SK-N-SH treated with all-trans-retinoic acid at 6 μM for 48 hours (cell line): Measurements from ENCODE around the gene CHMP4A.

Source experiments
- ATAC-seq: fragments of 200-7000 bp; cut with Tn5 transposase; 3 replicates; pipeline ENCODE4 v1.9.1; 2020; ENCODE audit warnings: mild to moderate bottlenecking, moderate library complexity
- ARNTL ChIP-seq: fragments of 450-650 bp; formaldehyde crosslinking; IDR thresholded peaks from 2 replicates; pipeline ENCODE4 v1.5.0; 2020; ENCODE audit warnings: low read depth, mild to moderate bottlenecking, moderate library complexity, borderline replicate concordance
- BACH2 ChIP-seq: fragments of 250-450 bp; sonication (Bioruptor Pico); IDR thresholded peaks from 2 replicates; pipeline ENCODE4 v1.9.0; 2021; ENCODE audit warnings: mild to moderate bottlenecking, borderline replicate concordance
- CSDC2 ChIP-seq: fragments of 250-450 bp; sonication (Bioruptor Pico); IDR thresholded peaks from 2 replicates; pipeline ENCODE4 v1.5.0; 2020; ENCODE audit warnings: mild to moderate bottlenecking, moderate library complexity
- ESRRG ChIP-seq: fragments of 250-450 bp; sonication (Bioruptor Pico); IDR thresholded peaks from 2 replicates; pipeline ENCODE4 v1.6.1; 2021; ENCODE audit warnings: mild to moderate bottlenecking
- GLIS3 ChIP-seq: fragments of 250-450 bp; sonication (Bioruptor Pico); IDR thresholded peaks from 2 replicates; pipeline ENCODE4 v1.5.0; 2020; ENCODE audit warnings: mild to moderate bottlenecking, moderate library complexity
- ISL1 ChIP-seq: fragments of 250-450 bp; sonication (Bioruptor Pico); IDR thresholded peaks from 2 replicates; pipeline ENCODE4 v2.1.2; 2022; ENCODE audit warnings: mild to moderate bottlenecking, moderate library complexity
- PPARA ChIP-seq: fragments of 250-450 bp; sonication (Bioruptor Pico); IDR thresholded peaks from 2 replicates; pipeline ENCODE4 v1.5.0; 2020; ENCODE audit warnings: mild to moderate bottlenecking, borderline replicate concordance
- RARB ChIP-seq: fragments of 250-450 bp; sonication (Bioruptor Pico); IDR thresholded peaks from 2 replicates; pipeline ENCODE4 v1.8.0; 2021; ENCODE audit warnings: mild to moderate bottlenecking, moderate library complexity
- SNAI2 ChIP-seq: fragments of 250-450 bp; sonication (Bioruptor Pico); IDR thresholded peaks from 2 replicates; pipeline ENCODE4 v1.5.0; 2020; ENCODE audit warnings: mild to moderate bottlenecking, moderate library complexity
- TCF4 ChIP-seq: fragments of 250-450 bp; sonication (Bioruptor Pico); IDR thresholded peaks from 2 replicates; pipeline ENCODE4 v1.8.0; 2021; ENCODE audit warnings: mild to moderate bottlenecking, moderate library complexity, borderline replicate concordance
- TOX ChIP-seq: fragments of 250-450 bp; sonication (Bioruptor Pico); IDR thresholded peaks from 2 replicates; pipeline ENCODE4 v1.8.0; 2021; ENCODE audit warnings: mild to moderate bottlenecking, moderate library complexity, borderline replicate concordance
- ZC3H10 ChIP-seq: fragments of 250-450 bp; sonication (Bioruptor Pico); IDR thresholded peaks from 2 replicates; pipeline ENCODE4 v1.5.1; 2021; ENCODE audit warnings: mild to moderate bottlenecking, moderate library complexity
- ZFP3 ChIP-seq: fragments of 250-450 bp; sonication (Bioruptor Pico); IDR thresholded peaks from 2 replicates; pipeline ENCODE4 v1.5.0; 2020; ENCODE audit warnings: mild to moderate bottlenecking, moderate library complexity
- ZFP30 ChIP-seq: fragments of 450-650 bp; formaldehyde crosslinking; IDR thresholded peaks from 2 replicates; pipeline ENCODE4 v1.5.0; 2022; ENCODE audit warnings: mild to moderate bottlenecking, moderate library complexity
- ZNF565 ChIP-seq: fragments of 450-650 bp; formaldehyde crosslinking; conservative IDR thresholded peaks from 2 replicates; pipeline ENCODE4 v1.5.0; 2020; ENCODE audit warnings: low read depth, mild to moderate bottlenecking, moderate library complexity
- ZNF70 ChIP-seq: fragments of 450-650 bp; formaldehyde crosslinking; IDR thresholded peaks from 2 replicates; pipeline ENCODE4 v1.5.0; 2020; ENCODE audit warnings: mild to moderate bottlenecking, moderate library complexity
- ZNF8 ChIP-seq: fragments of 450-650 bp; formaldehyde crosslinking; IDR thresholded peaks from 2 replicates; pipeline ENCODE4 v1.5.0; 2020; ENCODE audit warnings: mild to moderate bottlenecking, moderate library complexity
- TF ChIP-seq, protein P1 (sequence below): fragments of 250-450 bp; sonication (Bioruptor Pico); IDR thresholded peaks from 2 replicates; pipeline ENCODE4 v1.5.1; 2020; ENCODE audit warnings: low read depth, mild to moderate bottlenecking, moderate library complexity
- TF ChIP-seq, protein P2 (sequence below): fragments of 250-450 bp; sonication (Bioruptor Pico); IDR thresholded peaks from 2 replicates; pipeline ENCODE4 v1.5.0; 2020; ENCODE audit warnings: mild to moderate bottlenecking, moderate library complexity
- TF ChIP-seq, protein P3 (sequence below): fragments of 250-450 bp; sonication (Bioruptor Pico); IDR thresholded peaks from 2 replicates; pipeline ENCODE4 v1.8.0; 2020; ENCODE audit warnings: mild to moderate bottlenecking, moderate library complexity, borderline replicate concordance

The CHMP4A gene

DNA sequence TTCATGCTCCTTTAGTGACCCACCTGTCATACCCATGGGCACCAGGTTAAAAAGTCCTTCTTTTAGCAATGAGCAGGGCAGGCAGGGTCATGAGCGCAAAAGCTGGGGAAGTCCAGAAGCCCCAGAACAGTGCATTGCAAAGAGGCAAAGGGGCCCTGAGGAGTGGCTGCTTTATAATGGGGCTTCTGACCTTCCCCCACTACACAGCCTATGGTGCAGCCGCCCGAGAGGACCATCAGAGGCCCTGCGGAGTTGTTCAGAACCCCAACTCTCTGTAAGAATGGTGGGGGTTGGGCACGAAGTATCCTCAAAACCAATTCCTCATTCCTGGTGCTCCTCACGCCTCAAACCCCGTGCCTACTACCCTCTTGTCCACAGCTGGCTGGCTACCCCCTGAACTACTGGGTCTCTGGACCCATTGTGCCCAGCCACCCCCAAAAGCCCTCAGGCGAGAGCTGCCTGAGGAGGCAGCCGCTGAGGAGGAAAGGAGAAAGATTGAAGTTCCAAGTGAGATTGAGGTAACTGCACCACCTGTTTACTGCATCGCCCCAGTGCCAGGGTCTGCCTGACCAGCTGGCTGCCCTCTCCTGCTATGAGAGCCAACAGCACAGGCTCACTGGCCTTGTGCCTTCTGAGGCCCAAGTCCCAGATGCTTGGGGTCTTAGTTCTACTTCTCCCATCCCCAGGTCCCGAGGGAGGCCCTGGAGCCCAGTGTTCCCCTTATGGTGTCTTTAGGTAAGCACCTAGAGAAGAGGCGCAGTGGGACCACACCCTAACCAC is 34.7 kb downstream of the CHMP4A start:
- no peak for ATAC-seq
- TF ChIP-seq RARB (CRISPR knock-in tag) = no peak
- TF ChIP-seq BACH2 (CRISPR knock-in tag) = no peak
- TF ChIP-seq TOX (CRISPR knock-in tag) = no peak
- TF ChIP-seq, protein P1, sequence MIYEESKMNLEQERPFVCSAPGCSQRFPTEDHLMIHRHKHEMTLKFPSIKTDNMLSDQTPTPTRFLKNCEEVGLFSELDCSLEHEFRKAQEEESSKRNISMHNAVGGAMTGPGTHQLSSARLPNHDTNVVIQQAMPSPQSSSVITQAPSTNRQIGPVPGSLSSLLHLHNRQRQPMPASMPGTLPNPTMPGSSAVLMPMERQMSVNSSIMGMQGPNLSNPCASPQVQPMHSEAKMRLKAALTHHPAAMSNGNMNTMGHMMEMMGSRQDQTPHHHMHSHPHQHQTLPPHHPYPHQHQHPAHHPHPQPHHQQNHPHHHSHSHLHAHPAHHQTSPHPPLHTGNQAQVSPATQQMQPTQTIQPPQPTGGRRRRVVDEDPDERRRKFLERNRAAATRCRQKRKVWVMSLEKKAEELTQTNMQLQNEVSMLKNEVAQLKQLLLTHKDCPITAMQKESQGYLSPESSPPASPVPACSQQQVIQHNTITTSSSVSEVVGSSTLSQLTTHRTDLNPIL (CRISPR knock-in tag) = no peak
- TF ChIP-seq ZFP3 = no peak
- TF ChIP-seq GLIS3 (CRISPR knock-in tag) = no peak
- no peak for TF ChIP-seq ZNF565 (CRISPR knock-in tag)
- TF ChIP-seq PPARA = no peak
- TF ChIP-seq, protein P2, sequence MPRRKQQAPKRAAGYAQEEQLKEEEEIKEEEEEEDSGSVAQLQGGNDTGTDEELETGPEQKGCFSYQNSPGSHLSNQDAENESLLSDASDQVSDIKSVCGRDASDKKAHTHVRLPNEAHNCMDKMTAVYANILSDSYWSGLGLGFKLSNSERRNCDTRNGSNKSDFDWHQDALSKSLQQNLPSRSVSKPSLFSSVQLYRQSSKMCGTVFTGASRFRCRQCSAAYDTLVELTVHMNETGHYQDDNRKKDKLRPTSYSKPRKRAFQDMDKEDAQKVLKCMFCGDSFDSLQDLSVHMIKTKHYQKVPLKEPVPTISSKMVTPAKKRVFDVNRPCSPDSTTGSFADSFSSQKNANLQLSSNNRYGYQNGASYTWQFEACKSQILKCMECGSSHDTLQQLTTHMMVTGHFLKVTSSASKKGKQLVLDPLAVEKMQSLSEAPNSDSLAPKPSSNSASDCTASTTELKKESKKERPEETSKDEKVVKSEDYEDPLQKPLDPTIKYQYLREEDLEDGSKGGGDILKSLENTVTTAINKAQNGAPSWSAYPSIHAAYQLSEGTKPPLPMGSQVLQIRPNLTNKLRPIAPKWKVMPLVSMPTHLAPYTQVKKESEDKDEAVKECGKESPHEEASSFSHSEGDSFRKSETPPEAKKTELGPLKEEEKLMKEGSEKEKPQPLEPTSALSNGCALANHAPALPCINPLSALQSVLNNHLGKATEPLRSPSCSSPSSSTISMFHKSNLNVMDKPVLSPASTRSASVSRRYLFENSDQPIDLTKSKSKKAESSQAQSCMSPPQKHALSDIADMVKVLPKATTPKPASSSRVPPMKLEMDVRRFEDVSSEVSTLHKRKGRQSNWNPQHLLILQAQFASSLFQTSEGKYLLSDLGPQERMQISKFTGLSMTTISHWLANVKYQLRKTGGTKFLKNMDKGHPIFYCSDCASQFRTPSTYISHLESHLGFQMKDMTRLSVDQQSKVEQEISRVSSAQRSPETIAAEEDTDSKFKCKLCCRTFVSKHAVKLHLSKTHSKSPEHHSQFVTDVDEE = no peak
- no peak for TF ChIP-seq ZNF70
- TF ChIP-seq ZFP30 (CRISPR knock-in tag) = no peak
- TF ChIP-seq, protein P3, sequence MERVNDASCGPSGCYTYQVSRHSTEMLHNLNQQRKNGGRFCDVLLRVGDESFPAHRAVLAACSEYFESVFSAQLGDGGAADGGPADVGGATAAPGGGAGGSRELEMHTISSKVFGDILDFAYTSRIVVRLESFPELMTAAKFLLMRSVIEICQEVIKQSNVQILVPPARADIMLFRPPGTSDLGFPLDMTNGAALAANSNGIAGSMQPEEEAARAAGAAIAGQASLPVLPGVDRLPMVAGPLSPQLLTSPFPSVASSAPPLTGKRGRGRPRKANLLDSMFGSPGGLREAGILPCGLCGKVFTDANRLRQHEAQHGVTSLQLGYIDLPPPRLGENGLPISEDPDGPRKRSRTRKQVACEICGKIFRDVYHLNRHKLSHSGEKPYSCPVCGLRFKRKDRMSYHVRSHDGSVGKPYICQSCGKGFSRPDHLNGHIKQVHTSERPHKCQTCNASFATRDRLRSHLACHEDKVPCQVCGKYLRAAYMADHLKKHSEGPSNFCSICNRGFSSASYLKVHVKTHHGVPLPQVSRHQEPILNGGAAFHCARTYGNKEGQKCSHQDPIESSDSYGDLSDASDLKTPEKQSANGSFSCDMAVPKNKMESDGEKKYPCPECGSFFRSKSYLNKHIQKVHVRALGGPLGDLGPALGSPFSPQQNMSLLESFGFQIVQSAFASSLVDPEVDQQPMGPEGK (CRISPR knock-in tag) = no peak
- TF ChIP-seq ZC3H10 (CRISPR knock-in tag) = no peak
- no peak for TF ChIP-seq CSDC2
- TF ChIP-seq ESRRG (CRISPR knock-in tag) = no peak
- TF ChIP-seq ISL1 (CRISPR knock-in tag) = no peak

- no peak for ATAC-seq
- TF ChIP-seq RARB (CRISPR knock-in tag) (no peak), SNAI2 (no peak)
- TF ChIP-seq, protein P1 (CRISPR knock-in tag) = no peak
Measured at GRCh38 chr14:24177891-24178290, 35.4 kb downstream of the CHMP4A start.

GRCh38 chr14:24177041-24177825 is 36.1 kb downstream of the CHMP4A start:
- no peak for ATAC-seq
- TF ChIP-seq ZNF70 (no peak), CSDC2 (no peak), ZNF8 (no peak), RARB (CRISPR knock-in tag) (no peak), TOX (CRISPR knock-in tag) (no peak), TCF4 (CRISPR knock-in tag) (no peak), ESRRG (CRISPR knock-in tag) (no peak), BACH2 (CRISPR knock-in tag) (no peak), SNAI2 (no peak), ARNTL (CRISPR knock-in tag) (no peak)
- TF ChIP-seq, protein P2 = no peak
- TF ChIP-seq, protein P1 (CRISPR knock-in tag) = no peak
- TF ChIP-seq, protein P3 (CRISPR knock-in tag) = no peak
